Fibroblast of skin of right biceps (primary cell): ENCODE measurements around the gene CARS1.
"Not testable (repeated sequence)": the region's sequence is repeated elsewhere in the genome, so short reads cannot be mapped to it uniquely, and the experiment has no call there.

Experiments used
- DNase-seq: peaks from one replicate; pipeline ENCODE4 v3.0.0-alpha.2; 2013

Gene CARS1

GRCh38 chr11:3089236-3090061 lies 32.2 kb upstream of the CARS1 start:
- DNase-seq: no peak

DNA sequence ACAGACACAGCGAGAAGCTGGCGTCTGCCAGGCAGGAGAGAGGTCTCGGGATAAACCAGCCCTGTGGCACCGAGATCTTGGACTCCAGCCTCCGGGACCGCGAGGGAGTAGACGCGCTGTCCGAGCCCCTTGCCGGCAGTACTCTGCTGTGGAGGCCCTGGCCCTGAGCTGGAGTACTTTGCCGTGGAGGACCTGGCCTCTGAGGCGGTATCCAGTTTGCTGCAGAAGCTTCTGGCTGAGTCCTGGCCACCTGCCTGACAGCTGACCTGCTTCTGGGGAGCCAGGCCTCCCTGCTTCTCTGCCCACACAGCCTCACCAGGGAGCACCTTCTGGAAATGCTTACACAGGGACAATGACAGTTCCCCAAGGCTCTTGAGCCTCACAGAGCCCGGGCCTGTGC lies 31.6 kb upstream of the CARS1 start:
- no peak for DNase-seq

DNA sequence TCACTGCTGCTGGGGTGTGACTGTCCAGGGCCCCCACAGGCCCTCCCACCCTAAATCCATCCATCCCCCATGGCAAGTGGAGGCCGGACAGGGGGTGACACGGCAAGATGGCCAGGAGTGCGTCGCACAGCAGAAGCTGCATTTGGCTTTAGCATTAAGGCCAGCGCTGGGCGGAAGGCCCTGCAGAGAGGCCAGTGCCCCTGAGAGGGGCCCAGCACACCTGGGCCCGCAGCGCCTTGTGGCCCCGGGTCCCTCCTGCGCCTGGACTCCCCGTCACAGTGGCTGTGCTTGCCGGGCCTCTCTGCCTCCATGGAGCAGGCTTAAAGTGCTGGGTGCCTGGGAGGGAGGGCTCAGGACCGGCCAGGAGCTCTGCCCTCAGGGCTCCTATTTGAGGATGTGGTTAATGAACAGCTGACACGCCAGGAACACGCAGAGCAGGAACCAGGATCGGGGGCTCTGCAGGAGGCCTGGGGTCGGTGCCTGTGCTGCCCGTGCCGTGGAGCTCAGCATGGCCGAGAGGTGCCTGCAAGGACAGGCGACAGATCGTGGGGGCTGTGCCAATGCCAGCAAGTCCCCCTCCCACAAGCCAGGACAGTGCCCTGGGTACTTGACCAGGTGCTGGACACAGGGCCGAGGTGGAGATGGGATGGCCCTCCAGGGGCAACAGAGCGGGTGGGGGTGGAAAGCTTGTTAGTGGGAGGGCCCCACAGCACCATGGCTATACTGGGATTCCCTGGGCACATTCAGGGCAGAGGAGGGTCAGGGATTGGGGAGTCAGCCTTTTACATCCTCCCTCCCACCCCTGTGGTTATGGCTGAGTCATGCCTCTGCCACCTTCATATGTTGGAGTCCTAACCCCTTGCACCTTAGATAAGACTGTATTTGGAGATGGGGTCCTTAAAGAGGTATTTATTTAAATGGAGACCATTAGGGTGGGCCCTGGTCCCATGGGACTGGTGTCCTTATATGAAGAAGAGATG lies 30.9 kb upstream of the CARS1 start:
- DNase-seq: no peak

- no peak for DNase-seq
Observed at GRCh38 chr11:3087373-3087772, 30.1 kb upstream of the CARS1 start.

DNA sequence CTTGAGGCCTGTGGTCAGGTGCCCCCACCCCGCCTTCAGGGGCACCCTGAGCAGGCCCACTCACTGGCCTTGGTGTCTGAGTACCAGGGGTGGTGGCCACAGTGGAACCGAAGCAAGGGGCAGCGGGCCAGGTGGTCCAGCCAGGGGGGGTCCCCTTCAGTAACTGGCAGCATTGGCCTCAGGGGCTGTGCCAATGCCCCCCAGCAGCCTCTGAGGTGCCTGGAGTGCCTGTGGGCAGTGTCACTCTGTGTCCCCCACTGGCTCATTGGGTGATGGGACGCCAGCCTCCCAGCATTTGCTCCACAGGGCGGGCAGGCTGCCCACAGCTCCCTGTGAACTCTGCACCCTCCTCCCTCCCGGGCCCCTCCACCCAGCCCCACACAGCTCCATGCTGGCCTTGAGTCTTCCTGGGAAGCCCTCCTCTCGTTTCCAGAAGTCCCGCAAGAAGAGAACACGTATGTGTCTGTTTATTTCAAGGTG lies 29.5 kb upstream of the CARS1 start:
- no peak for DNase-seq

GRCh38 chr11:3086114-3086513 lies 28.9 kb upstream of the CARS1 start:
- no peak for DNase-seq

DNA sequence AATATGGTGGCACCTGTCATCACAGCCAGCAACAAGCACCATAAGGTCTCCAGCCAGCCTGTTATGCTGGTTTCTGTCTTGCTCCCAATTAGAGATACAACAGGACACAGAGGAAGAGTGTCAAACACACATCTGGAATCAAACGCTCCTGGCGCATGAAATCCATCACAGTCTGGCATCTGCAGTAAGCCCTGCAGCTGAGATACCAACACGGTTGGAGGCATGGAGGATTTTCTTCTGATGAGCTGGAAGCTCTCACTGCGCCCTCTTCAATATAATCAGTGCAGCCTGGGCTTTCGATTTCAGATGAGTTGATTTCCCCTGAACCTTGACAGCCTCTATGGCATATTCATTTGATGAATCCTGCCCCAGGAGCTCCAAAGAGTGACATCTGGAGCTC lies 27.8 kb upstream of the CARS1 start:
- no peak for DNase-seq

DNA sequence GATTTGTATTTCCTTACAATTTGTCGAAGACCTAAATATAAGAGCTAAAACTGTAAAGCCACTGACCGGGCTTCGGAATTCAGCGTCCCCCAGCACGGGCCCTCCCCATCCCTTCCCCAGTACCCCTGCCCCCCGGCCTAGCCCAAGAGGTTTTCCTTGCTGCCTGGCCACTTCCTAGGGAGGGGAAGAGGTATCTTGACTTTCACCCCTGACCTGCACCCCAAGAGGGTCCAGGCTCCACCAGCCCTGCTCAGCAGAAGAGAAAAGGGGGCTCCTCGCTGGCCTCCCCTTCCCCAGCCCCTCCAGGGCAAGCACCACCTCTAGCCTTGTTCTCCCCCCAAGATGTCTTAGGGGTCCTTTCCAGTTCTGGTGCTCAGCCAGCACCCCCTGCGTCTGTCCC lies 26.1 kb upstream of the CARS1 start:
- DNase-seq: no peak

GRCh38 chr11:3081386-3081751 lies 24.1 kb upstream of the CARS1 start:
- DNase-seq: no peak

DNA sequence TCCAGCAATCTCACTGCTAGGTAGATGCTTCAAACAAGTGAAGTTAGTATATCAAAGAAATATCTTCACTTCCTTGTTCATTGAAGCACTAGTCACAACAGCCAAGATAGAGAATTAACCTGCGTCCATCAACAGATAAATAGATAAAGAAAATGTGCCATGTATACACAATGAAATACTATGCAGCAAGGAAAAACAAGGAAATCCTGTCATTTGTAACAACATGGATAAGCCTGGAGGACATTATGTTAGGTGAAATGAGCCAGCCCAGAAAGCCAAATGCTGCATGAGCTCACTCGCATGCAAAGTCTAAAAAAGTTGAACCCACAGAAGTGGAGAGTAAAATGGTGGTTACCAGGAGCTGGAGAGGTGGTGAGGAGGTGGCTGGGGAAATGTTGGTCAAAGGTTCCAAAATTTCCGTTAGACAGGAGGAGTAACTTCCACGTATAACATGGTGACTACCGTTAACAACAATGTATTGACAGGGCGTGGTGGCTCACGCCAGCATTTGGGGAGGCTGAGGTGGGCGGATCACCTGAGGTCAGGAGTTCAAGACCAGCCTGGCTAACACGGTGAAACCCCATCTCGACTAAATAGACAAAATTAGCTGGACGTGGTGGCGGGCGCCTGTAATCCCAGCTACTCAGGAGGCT lies 23.6 kb upstream of the CARS1 start:
- DNase-seq: no peak

DNA sequence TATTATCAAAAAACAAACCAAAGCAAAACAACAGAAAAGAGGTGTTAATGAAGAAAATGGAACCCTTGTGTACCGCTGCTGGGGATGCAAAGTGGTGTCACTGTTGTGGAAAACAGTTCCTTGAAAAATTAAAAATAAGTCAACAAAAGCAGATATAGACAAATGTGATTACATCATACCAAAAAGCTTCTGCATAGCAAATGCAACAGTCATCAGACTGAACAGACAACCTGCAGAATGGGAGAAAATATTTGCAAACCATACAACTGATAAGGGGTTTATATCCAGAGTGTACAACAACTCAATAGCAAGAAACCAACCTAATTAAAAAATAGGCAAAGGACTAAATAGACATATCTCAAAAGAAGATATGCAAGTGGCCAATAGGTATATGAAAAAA lies 22.9 kb upstream of the CARS1 start:
- no peak for DNase-seq

DNA sequence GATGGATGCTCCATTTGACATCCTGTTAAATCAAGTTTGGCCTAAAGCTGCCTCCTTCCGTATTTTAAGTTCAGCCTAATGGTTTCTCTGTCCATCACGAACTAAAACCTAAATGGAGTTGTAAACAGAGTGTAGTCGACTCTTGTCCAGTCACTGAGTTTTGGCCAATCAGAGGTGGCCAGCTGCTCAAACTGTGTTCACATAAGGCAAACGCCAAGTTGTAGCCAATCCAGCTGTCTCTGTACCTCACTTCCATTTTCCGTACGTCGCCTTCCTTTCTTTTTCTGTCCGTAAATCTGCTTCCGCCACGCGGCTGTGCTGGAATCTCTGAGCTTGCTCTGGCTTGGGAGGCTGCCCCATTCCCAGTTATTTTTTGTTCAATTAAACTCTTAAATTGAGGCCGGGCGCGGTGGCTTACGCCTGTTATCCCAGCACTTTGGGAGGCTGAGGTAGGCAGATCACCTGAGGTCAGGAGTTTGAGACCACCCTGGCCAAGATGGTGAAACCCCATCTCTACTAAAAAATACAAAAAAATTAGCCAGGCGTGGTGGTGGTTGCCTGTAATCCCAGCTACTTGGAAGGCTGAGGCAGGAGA lies 20.7 kb upstream of the CARS1 start:
- DNase-seq: no peak

- DNase-seq: no peak
Observed at GRCh38 chr11:3077189-3077836, 20.1 kb upstream of the CARS1 start.

- no peak for DNase-seq
Observed at GRCh38 chr11:3074912-3075589, 17.8 kb upstream of the CARS1 start.

DNA sequence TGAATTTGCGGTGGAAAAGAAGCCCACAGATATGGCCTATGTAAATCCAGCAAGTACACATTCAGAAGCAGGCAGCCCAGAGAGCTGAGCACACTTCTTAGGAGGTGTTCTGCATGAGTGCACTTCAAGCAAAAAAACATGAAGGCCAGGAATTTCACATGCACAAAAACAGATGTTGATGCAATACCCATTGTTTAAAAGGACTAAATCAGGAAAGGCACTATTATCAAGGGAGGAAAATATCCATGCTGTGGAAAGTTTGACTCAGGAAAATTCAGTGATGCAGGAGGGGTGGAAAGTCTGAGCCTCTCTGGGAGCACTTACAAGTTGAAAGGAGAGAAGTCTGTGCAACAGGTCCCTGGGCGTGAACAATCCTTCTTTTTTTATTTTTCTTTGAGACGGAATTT lies 15.8 kb upstream of the CARS1 start:
- peak; percentile 52 for DNase-seq

- no peak for DNase-seq
Observed at GRCh38 chr11:3069425-3069824, 12.2 kb upstream of the CARS1 start.

- DNase-seq: peak; percentile 8
Observed at GRCh38 chr11:3066308-3066707, 9.1 kb upstream of the CARS1 start.

GRCh38 chr11:3064709-3065108 lies 7.5 kb upstream of the CARS1 start:
- not testable (repeated sequence) for DNase-seq

DNA sequence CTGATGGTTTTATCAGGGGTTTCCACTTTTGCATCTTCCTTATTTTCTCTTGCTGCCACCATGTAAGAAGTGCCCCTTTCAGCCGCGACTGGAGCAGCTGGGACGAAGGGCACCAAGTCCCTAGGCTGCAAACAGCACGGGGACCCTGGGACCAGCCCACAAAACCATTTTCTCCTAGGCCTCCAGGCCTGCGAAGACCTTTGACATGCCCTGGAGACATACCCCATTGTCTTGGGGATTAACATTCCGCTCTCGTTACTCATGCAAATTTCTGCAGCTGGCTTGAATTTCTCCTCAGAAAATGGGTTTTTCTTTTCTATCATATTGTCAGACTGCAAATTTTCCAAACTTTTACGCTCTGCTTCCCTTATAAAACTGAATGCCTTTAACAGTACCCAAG lies 6.7 kb upstream of the CARS1 start:
- DNase-seq: peak; percentile 37

DNA sequence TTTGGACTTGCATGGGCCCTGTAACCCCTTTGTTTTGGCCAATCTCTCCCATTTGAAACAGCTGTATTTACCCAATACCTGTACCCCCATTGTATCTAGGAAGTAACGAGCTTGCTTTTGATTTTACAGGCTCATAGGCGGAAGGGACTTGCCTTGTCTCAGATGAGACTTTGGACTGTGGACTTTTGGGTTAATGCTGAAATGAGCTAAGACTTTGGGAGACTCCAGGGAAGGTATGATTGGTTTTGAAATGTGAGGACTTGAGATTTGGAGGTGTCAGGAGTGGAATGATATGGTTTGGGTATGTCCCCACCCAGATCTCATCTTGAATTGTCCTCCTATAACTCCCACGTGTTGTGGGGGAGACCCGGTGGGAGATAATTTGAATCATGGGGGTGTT lies 6.2 kb upstream of the CARS1 start:
- not testable (repeated sequence) for DNase-seq

DNA sequence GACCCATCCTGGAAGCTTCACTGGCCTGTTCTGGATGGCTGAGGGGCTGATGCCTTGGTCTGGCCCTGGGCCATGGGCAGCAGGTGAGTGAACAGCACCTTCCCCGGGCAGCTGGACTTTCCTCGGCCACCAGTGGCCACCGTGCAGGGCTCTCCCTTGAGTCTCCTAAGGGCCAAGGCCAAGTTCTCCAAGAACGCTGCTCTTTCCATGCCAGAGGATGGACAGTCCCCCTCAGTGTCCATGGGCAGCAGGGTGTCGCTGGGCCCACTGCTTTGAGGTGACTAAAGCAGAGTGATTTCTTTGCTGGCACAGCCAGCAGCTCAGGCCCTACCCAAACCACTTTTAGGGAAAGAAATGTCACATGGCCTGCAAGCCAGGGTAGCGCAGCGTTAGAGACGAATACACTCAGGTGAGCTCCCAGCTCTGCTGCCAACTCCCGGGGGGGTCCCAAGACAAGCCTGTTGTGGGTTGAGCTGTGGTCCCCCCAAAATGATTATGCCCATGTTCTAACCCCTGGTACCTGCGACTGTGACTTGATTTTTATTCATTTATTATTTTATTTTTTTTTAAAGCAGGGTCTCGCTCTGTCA lies 3.3 kb upstream of the CARS1 start:
- no peak for DNase-seq
